ENCODE data around the gene SUN2. TPM values are rescaled to one million over a fixed set of nuclear protein-coding genes. Genes with fewer than 3 reads are reported as not detected.

The SUN2 gene
- total and polyA plus RNA-seq, 2 of the 8 experiments (the other 6 are each of a cell fraction or from before 2014, with no cell fraction given), result 5.1 to 10.5 TPM

GRCh38 chr22:38717244-38717643 is 38.6 kb downstream of the SUN2 start:
- CTCF ChIA-PET (ENCODE audit: partially characterized antibody), result interaction anchor here (1.3 to 10.8 kb wide), 2 partner anchors 18 to 108 kb away, joined by 3 to 116 read pairs; no protein-coding TSS in a partner anchor
- Histone ChIP-seq H3K9me3 (ENCODE audit: insufficient read depth in 2 of 2, low read depth in 1 of 2, low read length in 1 of 2) (no peaks in the 10 kb centered on the region), H4K20me1 (replicated peaks in 1 of 2; ENCODE audit: control insufficient read depth in 1 of 2, insufficient read depth in 2 of 2, low read length in 2 of 2) (peaks cover 3 to 24% of the 10 kb centered on the region in 2 experiments), H2BK15ac (ENCODE audit: low read length) (no peak overlapping the region), H3K9ac (replicated peaks in 1 of 4; ENCODE audit: extremely low read depth in 1 of 4, low read depth in 3 of 4, low read length in 3 of 4) (no peak overlapping the region), H2BK12ac (ENCODE audit: low read depth, low read length) (no peak overlapping the region), H2AK5ac (ENCODE audit: low read depth, low read length) (no peak overlapping the region), H3K36me3 (ENCODE audit: control insufficient read depth in 2 of 4, insufficient read depth in 4 of 4, low read length in 3 of 4) (peaks cover 4 to 50% (median 21%) of the 10 kb centered on the region in 4 experiments; a peak in 6 of 8 replicates), H3K27ac (ENCODE audit: low read depth, low read length) (no peak overlapping the region), H3K23me2 (ENCODE audit: low read depth, low read length) (no peaks in the 10 kb centered on the region), H4K5ac (ENCODE audit: insufficient read length, low read depth, low read length) (no peak overlapping the region), H3K4ac (replicated peaks; ENCODE audit: insufficient read length, low read depth, low read length) (no peak overlapping the region), H4K8ac (ENCODE audit: extremely low read depth, insufficient read depth, low read length) (no peak overlapping the region), H3K14ac (ENCODE audit: insufficient read length) (no peak overlapping the region), H2AFZ (ENCODE audit: low read length) (no peak overlapping the region), H3K27me3 (replicated peaks in 1 of 4; ENCODE audit: control insufficient read depth in 3 of 4, extremely low read depth in 1 of 4, insufficient read depth in 3 of 4, low read length in 3 of 4) (no peaks in the 10 kb centered on the region), H2BK120ac (replicated peaks; ENCODE audit: low read depth, low read length) (no peak overlapping the region), H4K91ac (replicated peaks; ENCODE audit: insufficient read length, low read length) (no peak overlapping the region), H2BK20ac (ENCODE audit: low read length) (no peak overlapping the region), H3K79me2 (ENCODE audit: control insufficient read depth in 1 of 2, insufficient read depth in 2 of 2, low read length in 2 of 2) (peaks cover 3 to 37% of the 10 kb centered on the region in 2 experiments), H3K23ac (ENCODE audit: insufficient read length) (no peak overlapping the region), H3K18ac (ENCODE audit: extremely low read depth, low read length) (no peak overlapping the region), H2BK5ac (ENCODE audit: low read depth, low read length) (no peak overlapping the region), H3K4me2 (ENCODE audit: insufficient read depth in 1 of 2, low read depth in 2 of 2, low read length in 2 of 2) (no peak overlapping the region), H3K4me3 (ENCODE audit: extremely low read depth in 1 of 4, insufficient read depth in 2 of 4, low read depth in 3 of 4, low read length in 4 of 4) (no peak overlapping the region), H3K4me1 (replicated peaks in 1 of 4; ENCODE audit: control insufficient read depth in 3 of 4, insufficient read depth in 4 of 4, low read length in 3 of 4) (peaks cover 2 to 7% (median 6%) of the 10 kb centered on the region in 4 experiments), H3K56ac (replicated peaks; ENCODE audit: insufficient read length, low read depth, low read length) (no peak overlapping the region), H3K79me1 (ENCODE audit: low read depth, low read length) (peaks cover 20% of the 10 kb centered on the region)
- TF ChIP-seq KDM1A (IDR thresholded peaks at IDR 0.05; ENCODE audit: borderline replicate concordance, low read length) (no peak), CHD2 (IDR thresholded peaks at IDR 0.05; ENCODE audit: low read length) (no peak), TAF7 (optimal IDR thresholded peaks at IDR 0.05; ENCODE audit: borderline replicate concordance, low read depth, low read length) (no peak), EGR1 (IDR thresholded peaks at IDR 0.05; ENCODE audit: borderline replicate concordance, low read depth, low read length) (no peak), CHD1 (IDR thresholded peaks at IDR 0.05; ENCODE audit: low read depth, low read length) (no peak)
- POLR2A ChIA-PET (ENCODE audit: partially characterized antibody), result interaction anchor here (1.5 to 5.1 kb wide), 4 partner anchors 11 to 35 kb away, joined by 6 to 39 read pairs (median 7); partner anchors contain the start of genes GTPBP1 and TOMM22
- FAIRE-seq (no peak), DNase-seq (ENCODE audit: low read depth in 1 of 2, low spot score in 2 of 2) (no peak)
- WGBS, 2 experiments (ENCODE audit: extremely low coverage in 1 of 2, insufficient coverage in 1 of 2, insufficient read length in 1 of 2, insufficient replicate concordance in 2 of 2, low coverage in 1 of 2, low lambda C conversion rate in 2 of 2, missing lambda C conversion rate in 1 of 2), result 91% methylated on average over 6 of the region's 6 CpGs; no CpG with 5 or more reads in 1 of the 2 experiments
